Liver (tissue), 9 donors: ENCODE measurements around the gene XAF1. TPM values are rescaled to one million over a fixed set of nuclear protein-coding genes. Genes with fewer than 3 reads are reported as not detected.

Experiments used
- DNase-seq: peaks from one replicate; pipeline ENCODE4 v3.0.0-alpha.2; 2017; ENCODE audit warnings: low spot score
- H3K27ac ChIP-seq, 2 donors: one replicate each; pipeline ENCODE4 v1.7.0; 2013; ENCODE audit warnings: inconsistent platforms in 2 of 2, low read length in 2 of 2, control low read depth in 1 of 2, low read depth in 1 of 2, mild to moderate bottlenecking in 1 of 2
- H3K27me3 ChIP-seq, 4 donors: one replicate each; pipeline versions ENCODE4 v1.6.1 to v1.7.0; 2013; ENCODE audit warnings: low read length in 3 of 4, inconsistent platforms in 1 of 4, mild to moderate bottlenecking in 1 of 4, moderate library complexity in 1 of 4; ENCODE audit not compliant: control insufficient read depth in 4 of 4, insufficient read depth in 4 of 4
- H3K36me3 ChIP-seq, 4 donors: one replicate each; pipeline versions ENCODE4 v1.6.1 to v1.7.0; 2013; ENCODE audit warnings: low read length in 3 of 4, mild to moderate bottlenecking in 3 of 4, low read depth in 1 of 4, moderate library complexity in 1 of 4; ENCODE audit not compliant: control insufficient read depth in 4 of 4, insufficient read depth in 3 of 4
- H3K4me1 ChIP-seq, 4 donors: one replicate each; pipeline versions ENCODE4 v1.6.1 to v1.7.0; 2013; ENCODE audit warnings: low read length in 3 of 4, mild to moderate bottlenecking in 3 of 4, moderate library complexity in 1 of 4; ENCODE audit not compliant: control insufficient read depth in 4 of 4, insufficient read depth in 4 of 4
- H3K4me3 ChIP-seq, 3 donors: one replicate each; pipeline versions ENCODE4 v1.6.1 to v1.7.0; 2013; ENCODE audit warnings: low read length in 3 of 3, control low read depth in 1 of 3, low read depth in 1 of 3, mild to moderate bottlenecking in 1 of 3
- H3K9ac ChIP-seq, 2 donors: one replicate each; pipeline ENCODE4 v1.7.0; 2013; ENCODE audit warnings: low read length in 2 of 2, mild to moderate bottlenecking in 2 of 2, moderate library complexity in 2 of 2, control low read depth in 1 of 2, low read depth in 1 of 2
- H3K9me3 ChIP-seq, 4 donors: one replicate each; pipeline versions ENCODE4 v1.6.1 to v1.7.0; 2013; ENCODE audit warnings: low read length in 3 of 4; ENCODE audit not compliant: control insufficient read depth in 4 of 4
- CTCF ChIP-seq: fragments of 150-350 bp; IDR thresholded peaks from 2 replicates; pipeline ENCODE4 v1.5.1; 2017; ENCODE audit warnings: improper control_type of control experiment, low read depth, low read length; ENCODE audit not compliant: missing input control
- FOXA1 ChIP-seq: IDR thresholded peaks from 2 replicates; pipeline ENCODE4 v1.6.1; 2016; ENCODE audit warnings: antibody characterized with exemption
- FOXA2 ChIP-seq: IDR thresholded peaks from 2 replicates; pipeline ENCODE4 v1.6.1; 2016; ENCODE audit warnings: antibody characterized with exemption
- GABPA ChIP-seq, 2 donors: IDR thresholded peaks in 1 of 2; conservative IDR thresholded peaks in 1 of 2; 2 replicates each; pipeline ENCODE4 v1.6.1; 2016; ENCODE audit warnings: antibody characterized with exemption in 2 of 2, mild to moderate bottlenecking in 1 of 2, moderate library complexity in 1 of 2
- HNF4A ChIP-seq, 2 donors: conservative IDR thresholded peaks; 2 replicates each; pipeline ENCODE4 v1.6.1; 2016; ENCODE audit warnings: antibody characterized with exemption in 2 of 2, mild to moderate bottlenecking in 2 of 2
- HNF4G ChIP-seq: IDR thresholded peaks from 2 replicates; pipeline ENCODE4 v1.6.1; 2016; ENCODE audit warnings: antibody characterized with exemption
- JUND ChIP-seq, 2 donors: IDR thresholded peaks; 2 replicates each; pipeline ENCODE4 v1.6.1; 2016; ENCODE audit warnings: antibody characterized with exemption in 2 of 2
- MAX ChIP-seq: IDR thresholded peaks from 2 replicates; pipeline ENCODE4 v1.6.1; 2016; ENCODE audit warnings: antibody characterized with exemption
- RAD21 ChIP-seq, 2 donors: IDR thresholded peaks; 2 replicates each; pipeline ENCODE4 v1.6.1; 2016; ENCODE audit warnings: antibody characterized with exemption in 2 of 2, mild to moderate bottlenecking in 2 of 2
- RXRA ChIP-seq, 2 donors: IDR thresholded peaks; 2 replicates each; pipeline ENCODE4 v1.6.1; 2017 to 2018; ENCODE audit warnings: antibody characterized with exemption in 2 of 2, mild to moderate bottlenecking in 1 of 2
- SP1 ChIP-seq: IDR thresholded peaks from 2 replicates; pipeline ENCODE4 v1.6.1; 2018; ENCODE audit warnings: antibody characterized with exemption, mild to moderate bottlenecking
- TAF1 ChIP-seq: conservative IDR thresholded peaks from 2 replicates; pipeline ENCODE4 v1.6.1; 2016; ENCODE audit warnings: antibody characterized with exemption, mild to moderate bottlenecking
- ZBTB33 ChIP-seq: IDR thresholded peaks from 2 replicates; pipeline ENCODE4 v1.6.1; 2016; ENCODE audit warnings: antibody characterized with exemption
- WGBS: extraction: QIAGEN DNeasy Blood & Tissue Kit; methylation state at CpG from one replicate; pipeline ENCODE4 v1.1.7; 2013; 5-methylcytosine and 5-hydroxymethylcytosine counted together
- polyA plus RNA-seq, 2 donors: library from polyadenylated mRNA; stranded (reverse) in 1 of 2; unstranded in 1 of 2; fragments of 200-250 nt in 1 of 2; fragments of >200 nt in 1 of 2; fragmentation: Nextera tagmentation in 1 of 2; extraction: Ambion mirVana in 1 of 2; gene quantifications; one replicate each; pipeline versions ENCODE4 v1.2.1 to v1.2.3, GENCODE V29; 2013 to 2015
- total RNA-seq, 2 donors: library from RNA; depleted of rRNA; stranded (reverse); fragments of >200 nt; gene quantifications; one replicate each; pipeline ENCODE4 v1.2.3, GENCODE V29; 2014
- donor health status: healthy.
- donor health status: healthy.
- donor health status: healthy.
- donor health status: healthy.
- donor health status: healthy.

Gene XAF1
- total and polyA plus RNA-seq, 4 donors = 6.7 to 33.9 (median 19.2) TPM

- H3K27ac ChIP-seq = no peak overlapping the region
- DNase-seq = no peak
- WGBS = 78% methylated on average over 6 of the region's 6 CpGs
Observed at GRCh38 chr17:6799738-6800137, 43.9 kb downstream of the XAF1 start.

GRCh38 chr17:6800422-6801027 is 44.7 kb downstream of the XAF1 start:
- peak; percentile 19 for TF ChIP-seq CTCF
- TF ChIP-seq JUND (IDR thresholded peaks at IDR 0.05) = no peak
- TF ChIP-seq SP1 = no peak
- Histone ChIP-seq H3K9ac (no peak overlapping the region), H3K9me3 (no peaks in the 10 kb centered on the region), H3K27ac (no peak overlapping the region), H3K27me3 (no peaks in the 10 kb centered on the region), H3K4me3 (no peak overlapping the region), H3K4me1 (peaks cover 4 to 34% (median 27%) of the 10 kb centered on the region in 4 donors), H3K36me3 (no peaks in the 10 kb centered on the region)
- WGBS = 94% methylated on average over 13 of the region's 13 CpGs
- DNase-seq = no peak

More at GRCh38 chr17:6799738-6800137, 43.9 kb downstream of the XAF1 start:
- H3K9me3 ChIP-seq = no peaks in the 10 kb centered on the region
- no peaks in the 10 kb centered on the region for H3K27me3 ChIP-seq
- H3K4me3 ChIP-seq = no peak overlapping the region
- no peak overlapping the region for H3K9ac ChIP-seq
- no peaks in the 10 kb centered on the region for H3K36me3 ChIP-seq
- H3K4me1 ChIP-seq = peaks cover 4 to 34% (median 27%) of the 10 kb centered on the region in 4 donors
- TF ChIP-seq GABPA (IDR thresholded peaks at IDR 0.05 in 1 of 2, conservative IDR thresholded peaks at IDR 0.05 in 1 of 2) (no peak), HNF4A (conservative IDR thresholded peaks at IDR 0.05) (no peak)

GRCh38 chr17:6811510-6811909 is 55.7 kb downstream of the XAF1 start:
- no peak for DNase-seq
- Histone ChIP-seq H3K9me3 (no peaks in the 10 kb centered on the region), H3K4me3 (no peak overlapping the region), H3K4me1 (no peaks in the 10 kb centered on the region), H3K36me3 (no peaks in the 10 kb centered on the region), H3K27ac (no peak overlapping the region), H3K9ac (no peak overlapping the region), H3K27me3 (no peaks in the 10 kb centered on the region)
- 87% methylated on average over 9 of the region's 9 CpGs for whole genome bisulfite sequencing
- TF ChIP-seq FOXA2 (no peak), SP1 (no peak), TAF1 (no peak)

- H3K9me3 ChIP-seq = no peaks in the 10 kb centered on the region
- no peak overlapping the region for H3K9ac ChIP-seq
- H3K4me3 ChIP-seq = no peak overlapping the region
- 74% methylated on average over 9 of the region's 9 CpGs for WGBS
- TF ChIP-seq SP1 (no peak), RAD21 (IDR thresholded peaks at IDR 0.05) (no peak), RXRA (IDR thresholded peaks at IDR 0.05) (no peak), FOXA1 (no peak), ZBTB33 (no peak), JUND (IDR thresholded peaks at IDR 0.05) (no peak), MAX (no peak), CTCF (no peak), HNF4G (no peak)
- no peak for DNase-seq
- no peaks in the 10 kb centered on the region for H3K36me3 ChIP-seq
- H3K4me1 ChIP-seq = no peaks in the 10 kb centered on the region
- no peaks in the 10 kb centered on the region for H3K27me3 ChIP-seq
- H3K27ac ChIP-seq = no peak overlapping the region
Observed at GRCh38 chr17:6812295-6812694, 56.4 kb downstream of the XAF1 start.
